H1 (cell line): Measurements from ENCODE around the gene DIP2B. TPM values are rescaled to one million over a fixed set of nuclear protein-coding genes. Genes with fewer than 3 reads are reported as not detected.

Experiments
- CTCF ChIA-PET: fragments of 300-600 bp; sonication (Branson Sonifier 250); formaldehyde crosslinking; loops from one replicate; lab custom pipeline; 2021; ENCODE audit not compliant: partially characterized antibody; lab: Charles Lee
- POLR2A ChIA-PET: fragments of 300-600 bp; sonication (Branson Sonifier 250); formaldehyde crosslinking; loops from one replicate; lab custom pipeline; 2021; ENCODE audit warnings: inconsistent platforms; ENCODE audit not compliant: partially characterized antibody; lab: Charles Lee
- DNase-seq, 2 experiments: peaks; one replicate each; pipeline versions ENCODE4 v3.0.0 to v3.0.0-alpha.2; 2010 to 2022; ENCODE audit warnings: low spot score in 2 of 2, low read depth in 1 of 2, mixed read lengths in 1 of 2
- FAIRE-seq: peaks from 2 replicates; lab custom pipeline; 2011; peaks lifted over from hg19 to GRCh38; lab: Jason Lieb, UNC
- H2AFZ ChIP-seq: 2 replicates; pipeline ENCODE4 v1.8.1; 2012; ENCODE audit warnings: low read length, inconsistent platforms
- H2AK5ac ChIP-seq: 2 replicates; pipeline ENCODE4 v1.6.1; 2013; ENCODE audit warnings: low read depth, low read length
- H2BK120ac ChIP-seq: replicated peaks from 2 replicates; pipeline ENCODE3; 2013; ENCODE audit warnings: low read depth, low read length, inconsistent platforms
- H2BK12ac ChIP-seq: 2 replicates; pipeline ENCODE4 v1.6.1; 2013; ENCODE audit warnings: low read depth, low read length
- H2BK15ac ChIP-seq: 2 replicates; pipeline ENCODE4 v1.6.1; 2013; ENCODE audit warnings: low read length
- H2BK20ac ChIP-seq: 2 replicates; pipeline ENCODE4 v1.6.1; 2013; ENCODE audit warnings: low read length
- H2BK5ac ChIP-seq: 2 replicates; pipeline ENCODE4 v1.6.1; 2013; ENCODE audit warnings: low read depth, low read length
- H3K14ac ChIP-seq: 2 replicates; pipeline ENCODE4 v1.6.1; 2013; ENCODE audit warnings: inconsistent platforms; ENCODE audit not compliant: insufficient read length
- H3K18ac ChIP-seq: 2 replicates; pipeline ENCODE4 v1.6.1; 2013; ENCODE audit warnings: low read length; ENCODE audit errors: extremely low read depth
- H3K23ac ChIP-seq: 2 replicates; pipeline ENCODE4 v1.6.1; 2013; ENCODE audit warnings: inconsistent platforms; ENCODE audit not compliant: insufficient read length
- H3K23me2 ChIP-seq: 2 replicates; pipeline ENCODE4 v1.6.1; 2013; ENCODE audit warnings: low read depth, low read length
- H3K27ac ChIP-seq: 2 replicates; pipeline ENCODE4 v1.6.1; 2011; ENCODE audit warnings: low read depth, low read length, inconsistent platforms
- H3K27me3 ChIP-seq, 4 experiments: replicated peaks in 1 of 4; 1 replicate in 1 of 4; 2 replicates in 3 of 4; pipeline versions ENCODE4 v1.6.1 to v1.8.1; 2011 to 2013; ENCODE audit warnings: low read length in 3 of 4, mild to moderate bottlenecking in 3 of 4, inconsistent platforms in 2 of 4, mixed read lengths in 2 of 4, moderate library complexity in 1 of 4; ENCODE audit not compliant: control insufficient read depth in 3 of 4, insufficient read depth in 3 of 4; ENCODE audit errors: extremely low read depth in 1 of 4
- H3K36me3 ChIP-seq, 4 experiments: 2 replicates each; pipeline versions ENCODE4 v1.6.1 to v1.8.1; 2011 to 2013; ENCODE audit warnings: mild to moderate bottlenecking in 4 of 4, low read length in 3 of 4, moderate library complexity in 2 of 4, control low read depth in 1 of 4, inconsistent platforms in 1 of 4; ENCODE audit not compliant: insufficient read depth in 4 of 4, control insufficient read depth in 2 of 4
- H3K4ac ChIP-seq: replicated peaks from 2 replicates; pipeline ENCODE3; 2013; ENCODE audit warnings: low read length, low read depth, mixed read lengths, inconsistent platforms; ENCODE audit not compliant: insufficient read length
- H3K4me1 ChIP-seq, 4 experiments: replicated peaks in 1 of 4; 1 replicate in 1 of 4; 2 replicates in 3 of 4; pipeline versions ENCODE4 v1.6.1 to v1.8.1; 2011 to 2013; ENCODE audit warnings: low read length in 3 of 4, inconsistent platforms in 2 of 4, mixed read lengths in 1 of 4; ENCODE audit not compliant: insufficient read depth in 4 of 4, control insufficient read depth in 3 of 4
- H3K4me2 ChIP-seq, 2 experiments: 2 replicates each; pipeline versions ENCODE4 v1.6.1 to v1.8.1; 2011 to 2013; ENCODE audit warnings: low read depth in 2 of 2, low read length in 2 of 2, control low read depth in 1 of 2, inconsistent platforms in 1 of 2, mild to moderate bottlenecking in 1 of 2; ENCODE audit not compliant: insufficient read depth in 1 of 2
- H3K4me3 ChIP-seq, 4 experiments: fragments of 200-600, 300-600 bp in 1 of 4; sonication (generic), shearing (Covaris generic), sonication (Bioruptor Twin) in 1 of 4; 2 replicates each; pipeline versions ENCODE4 v1.5.1 to v1.8.1; 2011 to 2016; ENCODE audit warnings: low read length in 4 of 4, low read depth in 3 of 4, control low read depth in 2 of 4, inconsistent platforms in 2 of 4, mild to moderate bottlenecking in 2 of 4, mixed read lengths in 1 of 4, moderate library complexity in 1 of 4; ENCODE audit not compliant: insufficient read depth in 2 of 4; ENCODE audit errors: extremely low read depth in 1 of 4
- H3K56ac ChIP-seq: replicated peaks from 2 replicates; pipeline ENCODE3; 2013; ENCODE audit warnings: low read depth, mild to moderate bottlenecking, mixed read lengths, low read length, inconsistent platforms; ENCODE audit not compliant: insufficient read length
- H3K79me1 ChIP-seq: 2 replicates; pipeline ENCODE4 v1.6.1; 2013; ENCODE audit warnings: low read depth, low read length, control low read depth
- H3K79me2 ChIP-seq, 2 experiments: 2 replicates each; pipeline versions ENCODE4 v1.6.1 to v1.8.1; 2012 to 2013; ENCODE audit warnings: low read length in 2 of 2, mild to moderate bottlenecking in 2 of 2, inconsistent platforms in 1 of 2; ENCODE audit not compliant: insufficient read depth in 2 of 2, control insufficient read depth in 1 of 2
- H3K9ac ChIP-seq, 4 experiments: replicated peaks in 1 of 4; 1 replicate in 1 of 4; 2 replicates in 3 of 4; pipeline versions ENCODE4 v1.6.1 to v1.8.1; 2011 to 2013; ENCODE audit warnings: low read depth in 3 of 4, low read length in 3 of 4, control low read depth in 2 of 4, mild to moderate bottlenecking in 2 of 4, moderate library complexity in 2 of 4, inconsistent platforms in 1 of 4; ENCODE audit errors: extremely low read depth in 1 of 4
- H3K9me3 ChIP-seq, 2 experiments: 2 replicates each; pipeline versions ENCODE4 v1.6.1 to v1.8.1; 2012 to 2013; ENCODE audit warnings: mild to moderate bottlenecking in 2 of 2, moderate library complexity in 2 of 2, control low read depth in 1 of 2, inconsistent platforms in 1 of 2, low read depth in 1 of 2, low read length in 1 of 2, mixed read lengths in 1 of 2; ENCODE audit not compliant: insufficient read depth in 2 of 2
- H4K20me1 ChIP-seq, 2 experiments: replicated peaks in 1 of 2; 2 replicates each; pipeline versions ENCODE3 to v1.8.1; 2011 to 2013; ENCODE audit warnings: inconsistent platforms in 2 of 2, low read length in 2 of 2, mild to moderate bottlenecking in 1 of 2; ENCODE audit not compliant: insufficient read depth in 2 of 2, control insufficient read depth in 1 of 2
- H4K5ac ChIP-seq: 2 replicates; pipeline ENCODE4 v1.6.1; 2013; ENCODE audit warnings: low read length, low read depth, mixed read lengths, inconsistent platforms; ENCODE audit not compliant: insufficient read length
- H4K8ac ChIP-seq: 2 replicates; pipeline ENCODE4 v1.8.0; 2013; ENCODE audit warnings: mild to moderate bottlenecking, moderate library complexity, low read length, inconsistent platforms; ENCODE audit not compliant: insufficient read depth; ENCODE audit errors: extremely low read depth
- H4K91ac ChIP-seq: replicated peaks from 2 replicates; pipeline ENCODE3; 2013; ENCODE audit warnings: low read length, mixed read lengths, inconsistent platforms; ENCODE audit not compliant: insufficient read length
- WGBS, 2 experiments: shearing (Covaris generic) in 1 of 2; methylation state at CpG; one replicate each; pipeline versions ENCODE4 v1.1.6 to v1.1.7; 2013 to 2015; ENCODE audit warnings: low lambda C conversion rate in 2 of 2, mixed read lengths in 2 of 2, inconsistent platforms in 1 of 2, low coverage in 1 of 2, missing lambda C conversion rate in 1 of 2; ENCODE audit not compliant: insufficient replicate concordance in 2 of 2, insufficient coverage in 1 of 2, insufficient read length in 1 of 2; ENCODE audit errors: extremely low coverage in 1 of 2, missing lambda C conversion rate in 1 of 2; 5-methylcytosine and 5-hydroxymethylcytosine counted together
- polyA plus RNA-seq, 7 experiments: library from polyadenylated mRNA; depleted of rRNA in 3 of 7; stranded (reverse) in 5 of 7; unstranded in 2 of 7; fragments of >200 nt in 5 of 7; fragments of 200-250 nt in 2 of 7; gene quantifications; 1 replicate in 5 of 7; 2 replicates in 1 of 7; 4 replicates in 1 of 7; pipeline versions ENCODE4 v1.2.1 to v1.2.3, GENCODE V29; 2011 to 2013; ENCODE audit warnings: missing spikeins in 2 of 7, mixed read lengths in 2 of 7
- total RNA-seq: library from RNA; stranded (reverse); fragmentation: NEBNext Ultra II Directional; extraction: Animal tissue kit (Norgen Biotek cat#: 25700); gene quantifications from 2 replicates; pipeline ENCODE4 v1.2.1, GENCODE V29; 2021

The DIP2B gene
- total and polyA plus RNA-seq, 2 of the 8 experiments (the other 6 are each of a cell fraction or from before 2014, with no cell fraction given) = 11.1 to 29.6 TPM

DNA sequence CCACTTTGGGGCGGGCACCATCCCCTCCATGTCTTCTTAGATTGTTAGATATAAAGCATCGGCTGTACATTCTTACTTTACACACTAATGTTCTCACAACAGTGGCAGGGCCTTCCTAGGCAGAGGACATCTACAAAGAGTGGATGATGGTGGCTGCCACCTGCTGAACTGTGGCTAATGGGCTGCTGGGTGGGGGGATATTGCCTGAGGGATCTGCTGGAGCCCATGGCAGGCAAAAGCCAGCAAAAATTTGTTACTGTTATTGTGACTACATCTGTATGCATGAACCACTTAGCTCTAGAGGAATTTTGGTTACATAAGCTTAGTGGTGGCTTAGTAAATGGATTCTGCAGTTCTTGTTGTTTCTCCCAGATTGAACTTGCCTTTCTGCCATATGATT, 52.6 kb downstream of the DIP2B start:
- DNase-seq = no peak
- H3K4me1 ChIP-seq = no peaks in the 10 kb centered on the region
- no peak overlapping the region for H2BK12ac ChIP-seq
- peaks cover 0 to 50% of the 10 kb centered on the region in 2 experiments; a peak in 2 of 4 replicates for H3K79me2 ChIP-seq
- H4K20me1 ChIP-seq = peaks cover 0 to 3% of the 10 kb centered on the region in 2 experiments
- no peak overlapping the region for H4K5ac ChIP-seq
- CTCF ChIA-PET = interaction anchor here (1.3 kb wide), 1 partner anchor 10 kb away, joined by 4 read pairs; no protein-coding TSS in a partner anchor
- H3K18ac ChIP-seq = no peak overlapping the region
- no peak overlapping the region for H3K27ac ChIP-seq
- peaks cover 11% of the 10 kb centered on the region for H3K79me1 ChIP-seq
- no peak overlapping the region for H4K91ac ChIP-seq
- H2AFZ ChIP-seq = no peak overlapping the region
- H3K27me3 ChIP-seq = no peaks in the 10 kb centered on the region
- H3K36me3 ChIP-seq = no peaks in the 10 kb centered on the region
- no peak overlapping the region for H3K4ac ChIP-seq
- H2BK15ac ChIP-seq = no peak overlapping the region
- POLR2A ChIA-PET = interaction anchor here (1.3 kb wide), 1 partner anchor 11 kb away, joined by 3 read pairs; no protein-coding TSS in a partner anchor
- no peak overlapping the region for H3K4me2 ChIP-seq
- H2AK5ac ChIP-seq = no peak overlapping the region
- no peak overlapping the region for H3K56ac ChIP-seq
- H4K8ac ChIP-seq = no peak overlapping the region
- H3K23me2 ChIP-seq = no peaks in the 10 kb centered on the region; the same call in 1 of the 2 replicates
- no peak overlapping the region for H3K14ac ChIP-seq
- no peak overlapping the region for H2BK5ac ChIP-seq
- no peak overlapping the region for H2BK120ac ChIP-seq
- no peak overlapping the region for H3K23ac ChIP-seq
- H3K9ac ChIP-seq = no peak overlapping the region
- FAIRE-seq = no peak
- 100% methylated on average over 2 of the region's 2 CpGs; no CpG with 5 or more reads in 1 of the 2 experiments for WGBS, 2 experiments
- H2BK20ac ChIP-seq = no peak overlapping the region
- H3K4me3 ChIP-seq = no peak overlapping the region
- no peaks in the 10 kb centered on the region for H3K9me3 ChIP-seq
